GM23338 (cell line): ENCODE data around the gene CDK4.

Experiments used
- CTCF ChIP-seq, 2 experiments: fragments of 200-600 bp in 1 of 2; sonication (generic) in 1 of 2; conservative IDR thresholded peaks; 2 replicates each; pipeline versions ENCODE4 v1.5.1 to v1.6.1; 2016 to 2017; ENCODE audit warnings: antibody characterized with exemption in 2 of 2, low read depth in 2 of 2, mild to moderate bottlenecking in 2 of 2, moderate library complexity in 1 of 2
- EZH2 ChIP-seq: fragments of 200-600 bp; sonication (generic); IDR thresholded peaks from one replicate; pipeline ENCODE4 v1.8.0; 2017; ENCODE audit warnings: antibody characterized with exemption, mild to moderate bottlenecking, low read depth; ENCODE audit not compliant: unreplicated experiment
- EZH2phosphoT487 ChIP-seq: fragments of 200-600 bp; sonication (generic); IDR thresholded peaks from one replicate; pipeline ENCODE4 v1.8.1; 2018; ENCODE audit warnings: antibody characterized with exemption; ENCODE audit not compliant: unreplicated experiment
- REST ChIP-seq: IDR thresholded peaks from one replicate; pipeline ENCODE4 v1.6.1; 2018; ENCODE audit warnings: antibody characterized with exemption; ENCODE audit not compliant: unreplicated experiment
- STAT1 ChIP-seq: IDR thresholded peaks from one replicate; pipeline ENCODE4 v1.6.1; 2016; ENCODE audit warnings: antibody characterized with exemption; ENCODE audit not compliant: unreplicated experiment

- TF ChIP-seq STAT1 (no peak), CTCF (conservative IDR thresholded peaks at IDR 0.05; ENCODE audit: low read depth in 2 of 2) (no peak), REST (no peak), EZH2phosphoT487 (no peak), EZH2 (no peak)
Observed at GRCh38 chr12:57782243-57782607, 30.1 kb upstream of the CDK4 start.
